IMR-90 (cell line): Measurements from ENCODE around the gene MYCT1. TPM values are rescaled to one million over a fixed set of nuclear protein-coding genes. Genes with fewer than 3 reads are reported as not detected.

Experiments used
- ATAC-seq: fragments of 200-7000 bp; cut with Tn5 transposase; 2 replicates; pipeline ENCODE4 v1.9.1; 2020; ENCODE audit warnings: low read depth, mild to moderate bottlenecking, moderate library complexity
- BruUV-seq: library from RNA; stranded (reverse); fragments of 400-500 nt; replicated peaks from 2 replicates; lab custom pipeline; 2021; lab: Mats Ljungman, UMichigan
- CTCF ChIA-PET: fragments of 300-600 bp; formaldehyde crosslinking; extraction: SDS; loops from one replicate; lab custom pipeline; 2021; ENCODE audit warnings: antibody characterized with exemption; lab: Yijun Ruan, JAX
- POLR2A ChIA-PET: fragments of 300-600 bp; sonication (Branson Sonifier 250); formaldehyde crosslinking; loops from one replicate; lab custom pipeline; 2022; ENCODE audit warnings: antibody characterized with exemption; ENCODE audit not compliant: unreplicated experiment; lab: Charles Lee
- DNase-seq: peaks from one replicate; pipeline ENCODE4 v3.0.0; 2013
- H2AFZ ChIP-seq: replicated peaks from 2 replicates; pipeline ENCODE3; 2013; ENCODE audit warnings: low read length, mild to moderate bottlenecking; ENCODE audit not compliant: poor library complexity
- H2AK5ac ChIP-seq: 2 replicates; pipeline ENCODE4 v1.6.1; 2013; ENCODE audit warnings: low read depth, low read length, inconsistent platforms
- H2AK9ac ChIP-seq: replicated peaks from 2 replicates; pipeline ENCODE3; 2013; ENCODE audit warnings: mild to moderate bottlenecking, low read depth, low read length, moderate library complexity; ENCODE audit not compliant: poor library complexity
- H2BK120ac ChIP-seq: 2 replicates; pipeline ENCODE4 v1.6.1; 2013; ENCODE audit warnings: low read depth, low read length, inconsistent platforms
- H2BK15ac ChIP-seq: 3 replicates; pipeline ENCODE4 v1.6.1; 2013; ENCODE audit warnings: low read depth, low read length, inconsistent platforms
- H2BK20ac ChIP-seq: 2 replicates; pipeline ENCODE4 v1.6.1; 2013; ENCODE audit warnings: low read depth, mild to moderate bottlenecking, inconsistent platforms, low read length, moderate library complexity
- H2BK5ac ChIP-seq: 2 replicates; pipeline ENCODE4 v1.6.1; 2013; ENCODE audit warnings: mild to moderate bottlenecking, low read depth, low read length, inconsistent platforms; ENCODE audit not compliant: poor library complexity, severe bottlenecking
- H3K14ac ChIP-seq: replicated peaks from 2 replicates; pipeline ENCODE4 v1.6.1; 2013; ENCODE audit warnings: low read depth, low read length, inconsistent platforms
- H3K18ac ChIP-seq: 2 replicates; pipeline ENCODE4 v1.6.1; 2013; ENCODE audit warnings: low read depth, low read length, control low read depth
- H3K23ac ChIP-seq: 2 replicates; pipeline ENCODE4 v1.6.1; 2013; ENCODE audit warnings: low read depth, low read length, inconsistent platforms
- H3K27ac ChIP-seq: 2 replicates; pipeline ENCODE4 v1.5.1; 2013; ENCODE audit warnings: mild to moderate bottlenecking, control low read depth, low read length; ENCODE audit not compliant: insufficient read depth
- H3K27me3 ChIP-seq: 2 replicates; pipeline ENCODE4 v1.6.1; 2013; ENCODE audit warnings: low read length; ENCODE audit not compliant: control insufficient read depth, insufficient read depth
- H3K36me3 ChIP-seq: 2 replicates; pipeline ENCODE4 v1.6.1; 2013; ENCODE audit warnings: low read length, mixed read lengths; ENCODE audit not compliant: control insufficient read depth, insufficient read depth
- H3K4ac ChIP-seq: 2 replicates; pipeline ENCODE4 v1.6.1; 2013; ENCODE audit warnings: low read depth, low read length, inconsistent platforms
- H3K4me1 ChIP-seq: 2 replicates; pipeline ENCODE4 v1.6.1; 2013; ENCODE audit warnings: low read length, mixed read lengths; ENCODE audit not compliant: control insufficient read depth, insufficient read depth
- H3K4me2 ChIP-seq: 2 replicates; pipeline ENCODE4 v1.6.1; 2013; ENCODE audit warnings: low read depth, mild to moderate bottlenecking, control low read depth, low read length, moderate library complexity
- H3K4me3 ChIP-seq: 2 replicates; pipeline ENCODE4 v1.5.1; 2013; ENCODE audit warnings: low read depth, mild to moderate bottlenecking, control low read depth, low read length, moderate library complexity; ENCODE audit not compliant: insufficient read depth
- H3K56ac ChIP-seq: 2 replicates; pipeline ENCODE4 v1.6.1; 2013; ENCODE audit warnings: low read length, inconsistent platforms; ENCODE audit not compliant: insufficient read depth; ENCODE audit errors: extremely low read depth
- H3K79me1 ChIP-seq, 2 experiments: 2 replicates each; pipeline ENCODE4 v1.6.1; 2013; ENCODE audit warnings: low read length in 2 of 2, inconsistent platforms in 1 of 2, low read depth in 1 of 2
- H3K9ac ChIP-seq: 2 replicates; pipeline ENCODE4 v1.6.1; 2013; ENCODE audit warnings: low read depth, low read length, control low read depth
- H3K9me1 ChIP-seq: 2 replicates; pipeline ENCODE4 v1.6.1; 2013; ENCODE audit warnings: low read length, inconsistent platforms; ENCODE audit not compliant: insufficient read depth
- H3K9me3 ChIP-seq: 2 replicates; pipeline ENCODE4 v1.6.1; 2013; ENCODE audit warnings: low read length; ENCODE audit not compliant: control insufficient read depth, insufficient read depth
- H4K20me1 ChIP-seq: 2 replicates; pipeline ENCODE4 v1.6.1; 2013; ENCODE audit warnings: low read length, inconsistent platforms; ENCODE audit not compliant: insufficient read depth
- H4K5ac ChIP-seq: 2 replicates; pipeline ENCODE4 v1.6.1; 2013; ENCODE audit warnings: mild to moderate bottlenecking, low read depth, low read length, control low read depth
- H4K8ac ChIP-seq, 2 experiments: 2 replicates each; pipeline ENCODE4 v1.6.1; 2013; ENCODE audit warnings: low read depth in 2 of 2, low read length in 2 of 2, control low read depth in 1 of 2, inconsistent platforms in 1 of 2
- H4K91ac ChIP-seq: 2 replicates; pipeline ENCODE4 v1.6.1; 2013; ENCODE audit warnings: low read depth, low read length, inconsistent platforms; ENCODE audit not compliant: insufficient read depth
- BHLHE40 ChIP-seq: fragments of 150-350 bp; IDR thresholded peaks from 2 replicates; pipeline ENCODE4 v1.6.1; 2016; ENCODE audit warnings: mild to moderate bottlenecking, low read depth, low read length
- CTCF ChIP-seq: conservative IDR thresholded peaks from 2 replicates; pipeline ENCODE4 v1.5.1; 2012; ENCODE audit warnings: mild to moderate bottlenecking, low read depth, low read length, improper control_type of control experiment
- MAZ ChIP-seq: IDR thresholded peaks from 2 replicates; pipeline ENCODE4 v1.6.1; 2012; ENCODE audit warnings: low read depth, mild to moderate bottlenecking, low read length, improper control_type of control experiment, moderate library complexity, borderline replicate concordance
- POLR2A ChIP-seq: IDR thresholded peaks from 2 replicates; pipeline ENCODE4 v1.6.1; 2012; ENCODE audit warnings: mild to moderate bottlenecking, low read depth, low read length
- RAD21 ChIP-seq: IDR thresholded peaks from 2 replicates; pipeline ENCODE4 v1.6.1; 2012; ENCODE audit warnings: low read length, improper control_type of control experiment
- RCOR1 ChIP-seq: IDR thresholded peaks from 2 replicates; pipeline ENCODE4 v1.6.1; 2012; ENCODE audit warnings: mild to moderate bottlenecking, low read length, improper control_type of control experiment; ENCODE audit not compliant: insufficient replicate concordance
- RFX5 ChIP-seq: IDR thresholded peaks from 2 replicates; pipeline ENCODE4 v1.8.0; 2012; ENCODE audit warnings: low read depth, mild to moderate bottlenecking, low read length, moderate library complexity
- SMC3 ChIP-seq: fragments of 150-350 bp; IDR thresholded peaks from 2 replicates; pipeline ENCODE4 v1.6.1; 2016; ENCODE audit warnings: low read depth, mild to moderate bottlenecking, antibody characterized with exemption, low read length, moderate library complexity
- WGBS, 2 experiments: methylation state at CpG; one replicate each; pipeline versions ENCODE4 v1.1.5 to v1.1.7; 2013; ENCODE audit warnings: missing lambda C conversion rate in 2 of 2; ENCODE audit not compliant: insufficient read length in 1 of 2; ENCODE audit errors: extremely low coverage in 2 of 2; 5-methylcytosine and 5-hydroxymethylcytosine counted together
- dilution Hi-C: fragments of 300-500 bp; cut with HindIII; formaldehyde crosslinking; loops from one replicate; pipeline ENCODE4 v1.14.3; 2018; ENCODE audit warnings: low sequenced_read_pairs; ENCODE audit not compliant: unreplicated experiment
- in situ Hi-C: fragments of 300-500 bp; cut with MboI; formaldehyde crosslinking; loops from 3 replicates; pipeline ENCODE4 v1.14.3; 2019; ENCODE audit warnings: low sequenced_read_pairs, inconsistent platforms, mixed read lengths
- intact Hi-C: fragments of 100-400 bp; cut with micrococcal nuclease; formaldehyde crosslinking; loops from 2 replicates; pipeline ENCODE4 v1.10.0; 2022
- polyA plus RNA-seq, 3 experiments: library from polyadenylated mRNA; depleted of rRNA; stranded (reverse); fragments of >200 nt; gene quantifications; 2 replicates each; pipeline ENCODE4 v1.2.3, GENCODE V29; 2012; ENCODE audit warnings: low replicate concordance in 1 of 3
- total RNA-seq: library from RNA; depleted of rRNA; stranded (reverse); fragments of >200 nt; gene quantifications from 2 replicates; pipeline ENCODE4 v1.2.3, GENCODE V29; 2012

MYCT1 gene
- total and polyA plus RNA-seq, 2 of the 4 experiments (the other 2 are of a cell fraction), result 0.89 to 0.90 TPM

GRCh38 chr6:152734630-152735029 lies 36.9 kb downstream of the MYCT1 start:
- Histone ChIP-seq H2AK9ac (no peak overlapping the region), H3K36me3 (no peaks in the 10 kb centered on the region), H2AK5ac (no peak overlapping the region), H4K5ac (no peak overlapping the region), H3K9me1 (no peaks in the 10 kb centered on the region), H3K4ac (no peak overlapping the region), H2BK120ac (no peak overlapping the region), H3K4me2 (no peak overlapping the region), H3K79me1 (no peaks in the 10 kb centered on the region), H3K14ac (no peak overlapping the region), H3K9me3 (peaks cover 5% of the 10 kb centered on the region; the same call in 1 of the 2 replicates), H3K27me3 (no peaks in the 10 kb centered on the region; the same call in 1 of the 2 replicates), H4K8ac (no peak overlapping the region), H3K18ac (no peak overlapping the region), H2AFZ (no peak overlapping the region), H3K23ac (no peak overlapping the region), H4K91ac (no peak overlapping the region), H3K27ac (no peak overlapping the region), H3K9ac (no peak overlapping the region), H2BK15ac (no peak overlapping the region), H3K4me1 (no peaks in the 10 kb centered on the region), H2BK5ac (no peak overlapping the region), H3K4me3 (no peak overlapping the region), H2BK20ac (no peak overlapping the region), H3K56ac (no peak overlapping the region), H4K20me1 (no peaks in the 10 kb centered on the region)
- dilution Hi-C loops, result no loop called here
- BruUV-seq, result no TSS peak
- no peak for DNase-seq
- ChIA-PET CTCF (no interaction called here), POLR2A (no interaction called here)
- TF ChIP-seq CTCF (no peak), BHLHE40 (no peak), RCOR1 (no peak), SMC3 (no peak), POLR2A (no peak), MAZ (no peak), RFX5 (no peak), RAD21 (no peak)
- WGBS, 2 experiments, result no CpG with 5 or more reads among the region's 2 CpGs
- intact Hi-C loops, result no loop called here
- in situ Hi-C loops, result no loop called here
- ATAC-seq, result no peak
